Retinal pigment epithelial cell (primary cell): ENCODE data around the gene CNIH3.
"Not testable (repeated sequence)": the region's sequence is repeated elsewhere in the genome, so short reads cannot be mapped to it uniquely, and the experiment has no call there.

ENCODE experiments used
- DNase-seq: peaks from one replicate; pipeline ENCODE4 v3.0.0-alpha.2; 2010; ENCODE audit warnings: low read depth
- H3K4me3 ChIP-seq: 2 replicates; pipeline ENCODE4 v1.5.1; 2011; ENCODE audit warnings: mild to moderate bottlenecking, low read length, control low read depth, moderate library complexity
- CTCF ChIP-seq: conservative IDR thresholded peaks from 2 replicates; pipeline ENCODE4 v1.5.1; 2011; ENCODE audit warnings: low read depth, low read length, control low read depth, inconsistent platforms

The CNIH3 gene

GRCh38 chr1:224681816-224682215 lies 65.7 kb downstream of the CNIH3 start:
- no peak overlapping the region for H3K4me3 ChIP-seq
- no peak for TF ChIP-seq CTCF
- no peak for DNase-seq

- no peak for TF ChIP-seq CTCF
- H3K4me3 ChIP-seq: no peak overlapping the region
- DNase-seq: no peak
These were observed 67.8 kb downstream of the CNIH3 start for GRCh38 chr1:224683936-224684335.

- no peak for DNase-seq
- H3K4me3 ChIP-seq: no peak overlapping the region
- no peak for TF ChIP-seq CTCF
These were observed 68.9 kb downstream of the CNIH3 start for GRCh38 chr1:224684979-224685425.

GRCh38 chr1:224686140-224686539 lies 70.0 kb downstream of the CNIH3 start:
- H3K4me3 ChIP-seq, DNase-seq: not testable (repeated sequence)

GRCh38 chr1:224687465-224687864 lies 71.3 kb downstream of the CNIH3 start:
- H3K4me3 ChIP-seq: no peak overlapping the region
- no peak for TF ChIP-seq CTCF
- DNase-seq: no peak

- DNase-seq: no peak
- TF ChIP-seq CTCF: no peak
- no peak overlapping the region for H3K4me3 ChIP-seq
These were observed 73.3 kb downstream of the CNIH3 start for GRCh38 chr1:224689374-224689773.

GRCh38 chr1:224690576-224690975 lies 74.5 kb downstream of the CNIH3 start:
- no peak for DNase-seq
- no peak for TF ChIP-seq CTCF
- no peak overlapping the region for H3K4me3 ChIP-seq
